HCT116 (cell line): Measurements from ENCODE around the gene TBL1X. TPM values are rescaled to one million over a fixed set of nuclear protein-coding genes. Genes with fewer than 3 reads are reported as not detected.

Experiments
- ATAC-seq: fragments of 200-7000 bp; cut with Tn5 transposase; 2 replicates; pipeline ENCODE4 v1.9.1; 2020; ENCODE audit warnings: mild to moderate bottlenecking, moderate library complexity
- BruUV-seq: library from RNA; stranded (reverse); fragments of 400-500 nt; replicated peaks from 2 replicates; lab custom pipeline; 2021; lab: Mats Ljungman, UMichigan
- CTCF ChIA-PET: fragments of 300-600 bp; sonication (Branson Sonifier 250); formaldehyde crosslinking; loops from one replicate; lab custom pipeline; 2021; ENCODE audit warnings: antibody characterized with exemption; lab: Charles Lee
- POLR2A ChIA-PET: fragments of 300-600, 350-600 bp; sonication (Branson Sonifier 250); formaldehyde crosslinking; loops from one replicate; lab custom pipeline; 2021; ENCODE audit warnings: antibody characterized with exemption; lab: Charles Lee
- RAD21 ChIA-PET, 2 experiments: fragments of 300-600 bp; sonication (Branson Sonifier 250); formaldehyde crosslinking; loops; one replicate each; lab custom pipeline; 2023; ENCODE audit warnings: low total read pairs in 2 of 2; ENCODE audit not compliant: uncharacterized antibody in 2 of 2, unreplicated experiment in 2 of 2, low non-redundant PET in 1 of 2; lab: Charles Lee
- DNase-seq: peaks from one replicate; pipeline ENCODE4 v3.0.0-alpha.2; 2010; ENCODE audit warnings: low read depth, low spot score
- H2AFZ ChIP-seq: fragments of 200-600 bp; shearing (Covaris generic), sonication (generic); 2 replicates; pipeline ENCODE4 v1.6.1; 2017; ENCODE audit warnings: low read depth, mixed run types, mixed read lengths, antibody characterized with exemption, low read length; ENCODE audit not compliant: poor library complexity, severe bottlenecking
- H3K27ac ChIP-seq: 2 replicates; pipeline ENCODE4 v1.5.1; 2012; ENCODE audit warnings: low read depth, low read length
- H3K27me3 ChIP-seq: fragments of 200-600 bp; sonication (generic); 2 replicates; pipeline ENCODE4 v1.6.1; 2016; ENCODE audit warnings: mixed run types, low read length, mixed read lengths; ENCODE audit not compliant: insufficient read depth
- H3K36me3 ChIP-seq, 2 experiments: fragments of 200-500 bp in 1 of 2; fragments of 200-600 bp in 1 of 2; sonication (Bioruptor generic) in 1 of 2; sonication (generic) in 1 of 2; 2 replicates each; pipeline versions ENCODE4 v1.5.1 to v1.6.1; 2014 to 2016; ENCODE audit warnings: low read length in 2 of 2, inconsistent platforms in 1 of 2, mixed read lengths in 1 of 2, mixed run types in 1 of 2; ENCODE audit not compliant: insufficient read depth in 2 of 2, control insufficient read depth in 1 of 2
- H3K4me1 ChIP-seq, 2 experiments: fragments of 200-600 bp in 1 of 2; sonication (generic) in 1 of 2; 2 replicates each; pipeline versions ENCODE4 v1.5.1 to v1.6.1; 2012 to 2017; ENCODE audit warnings: low read length in 2 of 2, inconsistent platforms in 1 of 2, mild to moderate bottlenecking in 1 of 2, mixed read lengths in 1 of 2, mixed run types in 1 of 2, moderate library complexity in 1 of 2; ENCODE audit not compliant: insufficient read depth in 2 of 2, control insufficient read depth in 1 of 2
- H3K4me2 ChIP-seq: fragments of 200-600 bp; sonication (generic); 2 replicates; pipeline ENCODE4 v1.6.1; 2017; ENCODE audit warnings: mixed run types, low read length, mixed read lengths
- H3K4me3 ChIP-seq, 2 experiments: fragments of 200-600 bp in 1 of 2; sonication (generic) in 1 of 2; replicated peaks in 1 of 2; 2 replicates each; pipeline ENCODE4 v1.5.1; 2011 to 2016; ENCODE audit warnings: low read length in 2 of 2, control low read depth in 1 of 2, low read depth in 1 of 2, mild to moderate bottlenecking in 1 of 2, mixed read lengths in 1 of 2, mixed run types in 1 of 2
- H3K79me2 ChIP-seq: fragments of 200-600 bp; sonication (generic); 2 replicates; pipeline ENCODE4 v1.6.1; 2017; ENCODE audit warnings: mild to moderate bottlenecking, mixed run types, low read length, moderate library complexity, mixed read lengths; ENCODE audit not compliant: insufficient read depth
- H3K9ac ChIP-seq: fragments of 200-600 bp; sonication (generic); 2 replicates; pipeline ENCODE4 v1.6.1; 2016; ENCODE audit warnings: low read length, mixed read lengths
- H3K9me2 ChIP-seq: fragments of 200-600 bp; sonication (generic), shearing (Covaris generic); 2 replicates; pipeline ENCODE4 v1.6.1; 2017; ENCODE audit warnings: mixed run types, mild to moderate bottlenecking, moderate library complexity; ENCODE audit not compliant: insufficient read depth
- H3K9me3 ChIP-seq, 2 experiments: fragments of 200-500 bp in 1 of 2; fragments of 200-600 bp in 1 of 2; sonication (Bioruptor generic) in 1 of 2; sonication (generic) in 1 of 2; 2 replicates each; pipeline ENCODE4 v1.6.1; 2014 to 2017; ENCODE audit warnings: low read length in 2 of 2, mixed read lengths in 2 of 2, inconsistent platforms in 1 of 2, low read depth in 1 of 2, mild to moderate bottlenecking in 1 of 2, mixed run types in 1 of 2, moderate library complexity in 1 of 2; ENCODE audit not compliant: control insufficient read depth in 1 of 2, insufficient read depth in 1 of 2
- H4K20me1 ChIP-seq: fragments of 200-600 bp; sonication (generic), shearing (Covaris generic); 2 replicates; pipeline ENCODE4 v1.6.1; 2017; ENCODE audit warnings: mixed run types, mild to moderate bottlenecking, moderate library complexity; ENCODE audit not compliant: insufficient read depth
- EZH2 ChIP-seq: fragments of 200-600 bp; sonication (generic); IDR thresholded peaks from 2 replicates; pipeline ENCODE4 v1.6.1; 2017; ENCODE audit warnings: antibody characterized with exemption, mixed run types
- EZH2phosphoT487 ChIP-seq: fragments of 200-600 bp; IDR thresholded peaks from 2 replicates; pipeline ENCODE4 v1.6.1; 2018; ENCODE audit warnings: antibody characterized with exemption, borderline replicate concordance
- JUND ChIP-seq: IDR thresholded peaks from 2 replicates; pipeline ENCODE4 v1.6.1; 2012
- YY1 ChIP-seq: IDR thresholded peaks from 2 replicates; pipeline ENCODE4 v1.6.1; 2011; ENCODE audit warnings: low read length, low read depth, moderate library complexity, mild to moderate bottlenecking; ENCODE audit not compliant: insufficient replicate concordance; ENCODE audit errors: extremely low read depth
- intact Hi-C: fragments of 100-400 bp; cut with micrococcal nuclease; formaldehyde crosslinking; loops from 2 replicates; pipeline ENCODE4 v1.10.0; 2022
- total RNA-seq: library from RNA; stranded (reverse); gene quantifications from one replicate; pipeline ENCODE4 v1.2.1, GENCODE V29; 2021; ENCODE audit not compliant: unreplicated experiment
- TF ChIP-seq, protein P1 (sequence below): IDR thresholded peaks from 2 replicates; pipeline ENCODE4 v1.6.1; 2012; ENCODE audit warnings: low read depth
- TF ChIP-seq, protein P2 (sequence below): IDR thresholded peaks from 2 replicates; pipeline ENCODE4 v1.6.1; 2011; ENCODE audit warnings: mild to moderate bottlenecking, low read length, moderate library complexity; ENCODE audit not compliant: insufficient replicate concordance; ENCODE audit errors: extremely low read depth

TBL1X gene
- total RNA-seq, 1 experiment from 2014 or later = 37.8 TPM

DNA sequence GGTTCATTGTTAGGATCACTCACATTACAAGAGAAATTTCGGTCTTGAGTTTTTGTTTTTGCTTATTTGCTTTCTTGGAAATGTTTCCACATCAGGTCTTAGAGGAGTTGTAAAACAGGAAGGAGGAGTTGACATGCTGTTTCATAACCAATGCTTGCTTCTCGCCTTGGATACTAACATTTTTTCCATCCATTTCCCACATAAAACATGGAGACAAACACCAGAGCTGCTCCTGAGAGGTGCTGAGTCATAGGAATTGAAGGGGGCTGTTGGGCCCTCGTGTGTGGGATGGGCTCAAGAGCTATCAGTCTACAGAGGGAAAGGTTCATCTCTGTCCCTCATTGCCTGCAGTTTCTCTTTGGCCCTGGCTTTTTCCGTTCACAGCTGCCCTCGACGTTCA, 29.9 kb downstream of the TBL1X start:
- no peaks in the 10 kb centered on the region for H3K36me3 ChIP-seq
- H3K27me3 ChIP-seq = no peaks in the 10 kb centered on the region
- intact Hi-C loops = no loop called here
- TF ChIP-seq JUND (no peak), EZH2 (no peak), EZH2phosphoT487 (no peak), YY1 (no peak)
- TF ChIP-seq, protein P1, sequence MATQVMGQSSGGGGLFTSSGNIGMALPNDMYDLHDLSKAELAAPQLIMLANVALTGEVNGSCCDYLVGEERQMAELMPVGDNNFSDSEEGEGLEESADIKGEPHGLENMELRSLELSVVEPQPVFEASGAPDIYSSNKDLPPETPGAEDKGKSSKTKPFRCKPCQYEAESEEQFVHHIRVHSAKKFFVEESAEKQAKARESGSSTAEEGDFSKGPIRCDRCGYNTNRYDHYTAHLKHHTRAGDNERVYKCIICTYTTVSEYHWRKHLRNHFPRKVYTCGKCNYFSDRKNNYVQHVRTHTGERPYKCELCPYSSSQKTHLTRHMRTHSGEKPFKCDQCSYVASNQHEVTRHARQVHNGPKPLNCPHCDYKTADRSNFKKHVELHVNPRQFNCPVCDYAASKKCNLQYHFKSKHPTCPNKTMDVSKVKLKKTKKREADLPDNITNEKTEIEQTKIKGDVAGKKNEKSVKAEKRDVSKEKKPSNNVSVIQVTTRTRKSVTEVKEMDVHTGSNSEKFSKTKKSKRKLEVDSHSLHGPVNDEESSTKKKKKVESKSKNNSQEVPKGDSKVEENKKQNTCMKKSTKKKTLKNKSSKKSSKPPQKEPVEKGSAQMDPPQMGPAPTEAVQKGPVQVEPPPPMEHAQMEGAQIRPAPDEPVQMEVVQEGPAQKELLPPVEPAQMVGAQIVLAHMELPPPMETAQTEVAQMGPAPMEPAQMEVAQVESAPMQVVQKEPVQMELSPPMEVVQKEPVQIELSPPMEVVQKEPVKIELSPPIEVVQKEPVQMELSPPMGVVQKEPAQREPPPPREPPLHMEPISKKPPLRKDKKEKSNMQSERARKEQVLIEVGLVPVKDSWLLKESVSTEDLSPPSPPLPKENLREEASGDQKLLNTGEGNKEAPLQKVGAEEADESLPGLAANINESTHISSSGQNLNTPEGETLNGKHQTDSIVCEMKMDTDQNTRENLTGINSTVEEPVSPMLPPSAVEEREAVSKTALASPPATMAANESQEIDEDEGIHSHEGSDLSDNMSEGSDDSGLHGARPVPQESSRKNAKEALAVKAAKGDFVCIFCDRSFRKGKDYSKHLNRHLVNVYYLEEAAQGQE = no peak
- TF ChIP-seq, protein P2, sequence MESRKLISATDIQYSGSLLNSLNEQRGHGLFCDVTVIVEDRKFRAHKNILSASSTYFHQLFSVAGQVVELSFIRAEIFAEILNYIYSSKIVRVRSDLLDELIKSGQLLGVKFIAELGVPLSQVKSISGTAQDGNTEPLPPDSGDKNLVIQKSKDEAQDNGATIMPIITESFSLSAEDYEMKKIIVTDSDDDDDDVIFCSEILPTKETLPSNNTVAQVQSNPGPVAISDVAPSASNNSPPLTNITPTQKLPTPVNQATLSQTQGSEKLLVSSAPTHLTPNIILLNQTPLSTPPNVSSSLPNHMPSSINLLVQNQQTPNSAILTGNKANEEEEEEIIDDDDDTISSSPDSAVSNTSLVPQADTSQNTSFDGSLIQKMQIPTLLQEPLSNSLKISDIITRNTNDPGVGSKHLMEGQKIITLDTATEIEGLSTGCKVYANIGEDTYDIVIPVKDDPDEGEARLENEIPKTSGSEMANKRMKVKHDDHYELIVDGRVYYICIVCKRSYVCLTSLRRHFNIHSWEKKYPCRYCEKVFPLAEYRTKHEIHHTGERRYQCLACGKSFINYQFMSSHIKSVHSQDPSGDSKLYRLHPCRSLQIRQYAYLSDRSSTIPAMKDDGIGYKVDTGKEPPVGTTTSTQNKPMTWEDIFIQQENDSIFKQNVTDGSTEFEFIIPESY = no peak
- ATAC-seq (no peak), DNase-seq (no peak)
- H3K9me2 ChIP-seq = no peaks in the 10 kb centered on the region
- H2AFZ ChIP-seq = no peak overlapping the region
- no peak overlapping the region for H3K4me3 ChIP-seq
- CTCF ChIA-PET = no interaction called here
- RAD21 ChIA-PET = no interaction called here
- H3K79me2 ChIP-seq = peaks cover 8% of the 10 kb centered on the region
- no peak overlapping the region for H3K4me2 ChIP-seq
- no peaks in the 10 kb centered on the region for H3K9me3 ChIP-seq
- no peaks in the 10 kb centered on the region for H4K20me1 ChIP-seq
- POLR2A ChIA-PET = no interaction called here
- H3K9ac ChIP-seq = no peak overlapping the region
- no peaks in the 10 kb centered on the region for H3K4me1 ChIP-seq
- BruUV-seq = no TSS peak
- no peak overlapping the region for H3K27ac ChIP-seq
